C4-2B (cell line): ENCODE data around the gene YTHDF2.

Experiments
- CTCF ChIP-seq: fragments of 450-650 bp; conservative IDR thresholded peaks from 2 replicates; pipeline ENCODE4 v1.5.1; 2017; ENCODE audit warnings: mild to moderate bottlenecking
- ZFX ChIP-seq: fragments of 450-650 bp; IDR thresholded peaks from 2 replicates; pipeline ENCODE4 v1.6.1; 2017

- TF ChIP-seq CTCF (no peak), ZFX (no peak)
Measured at GRCh38 chr1:28779751-28780408, 43.1 kb downstream of the YTHDF2 start.
